H1 (cell line): ENCODE results near the gene ASF1A. TPM values are rescaled to one million over a fixed set of nuclear protein-coding genes. Genes with fewer than 3 reads are reported as not detected.

Experiments used
- CTCF ChIA-PET: fragments of 300-600 bp; sonication (Branson Sonifier 250); formaldehyde crosslinking; loops from one replicate; lab custom pipeline; 2021; ENCODE audit not compliant: partially characterized antibody; lab: Charles Lee
- POLR2A ChIA-PET: fragments of 300-600 bp; sonication (Branson Sonifier 250); formaldehyde crosslinking; loops from one replicate; lab custom pipeline; 2021; ENCODE audit warnings: inconsistent platforms; ENCODE audit not compliant: partially characterized antibody; lab: Charles Lee
- DNase-seq, 2 experiments: peaks; one replicate each; pipeline versions ENCODE4 v3.0.0 to v3.0.0-alpha.2; 2010 to 2022; ENCODE audit warnings: low spot score in 2 of 2, low read depth in 1 of 2, mixed read lengths in 1 of 2
- FAIRE-seq: peaks from 2 replicates; lab custom pipeline; 2011; peaks lifted over from hg19 to GRCh38; lab: Jason Lieb, UNC
- H2AFZ ChIP-seq: 2 replicates; pipeline ENCODE4 v1.8.1; 2012; ENCODE audit warnings: low read length, inconsistent platforms
- H2AK5ac ChIP-seq: 2 replicates; pipeline ENCODE4 v1.6.1; 2013; ENCODE audit warnings: low read depth, low read length
- H2BK120ac ChIP-seq: replicated peaks from 2 replicates; pipeline ENCODE3; 2013; ENCODE audit warnings: low read depth, low read length, inconsistent platforms
- H2BK12ac ChIP-seq: 2 replicates; pipeline ENCODE4 v1.6.1; 2013; ENCODE audit warnings: low read depth, low read length
- H2BK15ac ChIP-seq: 2 replicates; pipeline ENCODE4 v1.6.1; 2013; ENCODE audit warnings: low read length
- H2BK20ac ChIP-seq: 2 replicates; pipeline ENCODE4 v1.6.1; 2013; ENCODE audit warnings: low read length
- H2BK5ac ChIP-seq: 2 replicates; pipeline ENCODE4 v1.6.1; 2013; ENCODE audit warnings: low read depth, low read length
- H3K14ac ChIP-seq: 2 replicates; pipeline ENCODE4 v1.6.1; 2013; ENCODE audit warnings: inconsistent platforms; ENCODE audit not compliant: insufficient read length
- H3K18ac ChIP-seq: 2 replicates; pipeline ENCODE4 v1.6.1; 2013; ENCODE audit warnings: low read length; ENCODE audit errors: extremely low read depth
- H3K23ac ChIP-seq: 2 replicates; pipeline ENCODE4 v1.6.1; 2013; ENCODE audit warnings: inconsistent platforms; ENCODE audit not compliant: insufficient read length
- H3K23me2 ChIP-seq: 2 replicates; pipeline ENCODE4 v1.6.1; 2013; ENCODE audit warnings: low read depth, low read length
- H3K27ac ChIP-seq: 2 replicates; pipeline ENCODE4 v1.6.1; 2011; ENCODE audit warnings: low read depth, low read length, inconsistent platforms
- H3K27me3 ChIP-seq, 4 experiments: replicated peaks in 1 of 4; 1 replicate in 1 of 4; 2 replicates in 3 of 4; pipeline versions ENCODE4 v1.6.1 to v1.8.1; 2011 to 2013; ENCODE audit warnings: low read length in 3 of 4, mild to moderate bottlenecking in 3 of 4, inconsistent platforms in 2 of 4, mixed read lengths in 2 of 4, moderate library complexity in 1 of 4; ENCODE audit not compliant: control insufficient read depth in 3 of 4, insufficient read depth in 3 of 4; ENCODE audit errors: extremely low read depth in 1 of 4
- H3K36me3 ChIP-seq, 4 experiments: 2 replicates each; pipeline versions ENCODE4 v1.6.1 to v1.8.1; 2011 to 2013; ENCODE audit warnings: mild to moderate bottlenecking in 4 of 4, low read length in 3 of 4, moderate library complexity in 2 of 4, control low read depth in 1 of 4, inconsistent platforms in 1 of 4; ENCODE audit not compliant: insufficient read depth in 4 of 4, control insufficient read depth in 2 of 4
- H3K4ac ChIP-seq: replicated peaks from 2 replicates; pipeline ENCODE3; 2013; ENCODE audit warnings: low read length, low read depth, mixed read lengths, inconsistent platforms; ENCODE audit not compliant: insufficient read length
- H3K4me1 ChIP-seq, 4 experiments: replicated peaks in 1 of 4; 1 replicate in 1 of 4; 2 replicates in 3 of 4; pipeline versions ENCODE4 v1.6.1 to v1.8.1; 2011 to 2013; ENCODE audit warnings: low read length in 3 of 4, inconsistent platforms in 2 of 4, mixed read lengths in 1 of 4; ENCODE audit not compliant: insufficient read depth in 4 of 4, control insufficient read depth in 3 of 4
- H3K4me2 ChIP-seq, 2 experiments: 2 replicates each; pipeline versions ENCODE4 v1.6.1 to v1.8.1; 2011 to 2013; ENCODE audit warnings: low read depth in 2 of 2, low read length in 2 of 2, control low read depth in 1 of 2, inconsistent platforms in 1 of 2, mild to moderate bottlenecking in 1 of 2; ENCODE audit not compliant: insufficient read depth in 1 of 2
- H3K4me3 ChIP-seq, 4 experiments: fragments of 200-600, 300-600 bp in 1 of 4; sonication (generic), shearing (Covaris generic), sonication (Bioruptor Twin) in 1 of 4; 2 replicates each; pipeline versions ENCODE4 v1.5.1 to v1.8.1; 2011 to 2016; ENCODE audit warnings: low read length in 4 of 4, low read depth in 3 of 4, control low read depth in 2 of 4, inconsistent platforms in 2 of 4, mild to moderate bottlenecking in 2 of 4, mixed read lengths in 1 of 4, moderate library complexity in 1 of 4; ENCODE audit not compliant: insufficient read depth in 2 of 4; ENCODE audit errors: extremely low read depth in 1 of 4
- H3K56ac ChIP-seq: replicated peaks from 2 replicates; pipeline ENCODE3; 2013; ENCODE audit warnings: low read depth, mild to moderate bottlenecking, mixed read lengths, low read length, inconsistent platforms; ENCODE audit not compliant: insufficient read length
- H3K79me1 ChIP-seq: 2 replicates; pipeline ENCODE4 v1.6.1; 2013; ENCODE audit warnings: low read depth, low read length, control low read depth
- H3K79me2 ChIP-seq, 2 experiments: 2 replicates each; pipeline versions ENCODE4 v1.6.1 to v1.8.1; 2012 to 2013; ENCODE audit warnings: low read length in 2 of 2, mild to moderate bottlenecking in 2 of 2, inconsistent platforms in 1 of 2; ENCODE audit not compliant: insufficient read depth in 2 of 2, control insufficient read depth in 1 of 2
- H3K9ac ChIP-seq, 4 experiments: replicated peaks in 1 of 4; 1 replicate in 1 of 4; 2 replicates in 3 of 4; pipeline versions ENCODE4 v1.6.1 to v1.8.1; 2011 to 2013; ENCODE audit warnings: low read depth in 3 of 4, low read length in 3 of 4, control low read depth in 2 of 4, mild to moderate bottlenecking in 2 of 4, moderate library complexity in 2 of 4, inconsistent platforms in 1 of 4; ENCODE audit errors: extremely low read depth in 1 of 4
- H3K9me3 ChIP-seq, 2 experiments: 2 replicates each; pipeline versions ENCODE4 v1.6.1 to v1.8.1; 2012 to 2013; ENCODE audit warnings: mild to moderate bottlenecking in 2 of 2, moderate library complexity in 2 of 2, control low read depth in 1 of 2, inconsistent platforms in 1 of 2, low read depth in 1 of 2, low read length in 1 of 2, mixed read lengths in 1 of 2; ENCODE audit not compliant: insufficient read depth in 2 of 2
- H4K20me1 ChIP-seq, 2 experiments: replicated peaks in 1 of 2; 2 replicates each; pipeline versions ENCODE3 to v1.8.1; 2011 to 2013; ENCODE audit warnings: inconsistent platforms in 2 of 2, low read length in 2 of 2, mild to moderate bottlenecking in 1 of 2; ENCODE audit not compliant: insufficient read depth in 2 of 2, control insufficient read depth in 1 of 2
- H4K5ac ChIP-seq: 2 replicates; pipeline ENCODE4 v1.6.1; 2013; ENCODE audit warnings: low read length, low read depth, mixed read lengths, inconsistent platforms; ENCODE audit not compliant: insufficient read length
- H4K8ac ChIP-seq: 2 replicates; pipeline ENCODE4 v1.8.0; 2013; ENCODE audit warnings: mild to moderate bottlenecking, moderate library complexity, low read length, inconsistent platforms; ENCODE audit not compliant: insufficient read depth; ENCODE audit errors: extremely low read depth
- H4K91ac ChIP-seq: replicated peaks from 2 replicates; pipeline ENCODE3; 2013; ENCODE audit warnings: low read length, mixed read lengths, inconsistent platforms; ENCODE audit not compliant: insufficient read length
- ASH2L ChIP-seq: fragments of 200-600, 300-600 bp; sonication (generic); IDR thresholded peaks from one replicate; pipeline ENCODE4 v1.7.1; 2017; ENCODE audit warnings: low read length
- ATF3 ChIP-seq: IDR thresholded peaks from 2 replicates; pipeline ENCODE4 v1.6.1; 2011; ENCODE audit warnings: low read depth, mild to moderate bottlenecking, low read length; ENCODE audit not compliant: insufficient read depth
- CBX5 ChIP-seq: fragments of 300-800, 300-1000 bp; sonication (generic); IDR thresholded peaks from 2 replicates; pipeline ENCODE4 v1.7.1; 2016; ENCODE audit warnings: antibody characterized with exemption, low read length, low read depth
- HDAC2 ChIP-seq, 2 experiments: fragments of 300-600 bp in 1 of 2; sonication (generic) in 1 of 2; IDR thresholded peaks; 2 replicates each; pipeline ENCODE4 v1.6.1; 2011 to 2012; ENCODE audit warnings: low read depth in 2 of 2, low read length in 2 of 2, mild to moderate bottlenecking in 2 of 2, moderate library complexity in 2 of 2, borderline replicate concordance in 1 of 2, inconsistent platforms in 1 of 2
- JUND ChIP-seq: IDR thresholded peaks from 2 replicates; pipeline ENCODE4 v1.6.1; 2011; ENCODE audit warnings: mild to moderate bottlenecking, improper control_type of control experiment, low read length
- SRF ChIP-seq: IDR thresholded peaks from 2 replicates; pipeline ENCODE4 v1.6.1; 2011; ENCODE audit warnings: mild to moderate bottlenecking, low read depth, low read length, moderate library complexity
- SUZ12 ChIP-seq: fragments of 200-600 bp; sonication (generic); IDR thresholded peaks from 2 replicates; pipeline ENCODE4 v1.6.1; 2012; ENCODE audit warnings: mild to moderate bottlenecking, inconsistent platforms, low read length, moderate library complexity, mixed read lengths
- TAF7 ChIP-seq: optimal IDR thresholded peaks from 2 replicates; pipeline ENCODE3; 2011; ENCODE audit warnings: low read depth, mild to moderate bottlenecking, inconsistent platforms, low read length, moderate library complexity, borderline replicate concordance
- USF2 ChIP-seq: IDR thresholded peaks from 2 replicates; pipeline ENCODE4 v1.6.1; 2011; ENCODE audit warnings: low read length, improper control_type of control experiment
- ZNF274 ChIP-seq: IDR thresholded peaks from 2 replicates; pipeline ENCODE4 v1.7.0; 2012; ENCODE audit warnings: low read length, borderline replicate concordance; ENCODE audit errors: extremely low read depth
- WGBS, 2 experiments: shearing (Covaris generic) in 1 of 2; methylation state at CpG; one replicate each; pipeline versions ENCODE4 v1.1.6 to v1.1.7; 2013 to 2015; ENCODE audit warnings: low lambda C conversion rate in 2 of 2, mixed read lengths in 2 of 2, inconsistent platforms in 1 of 2, low coverage in 1 of 2, missing lambda C conversion rate in 1 of 2; ENCODE audit not compliant: insufficient replicate concordance in 2 of 2, insufficient coverage in 1 of 2, insufficient read length in 1 of 2; ENCODE audit errors: extremely low coverage in 1 of 2, missing lambda C conversion rate in 1 of 2; 5-methylcytosine and 5-hydroxymethylcytosine counted together
- polyA plus RNA-seq, 7 experiments: library from polyadenylated mRNA; depleted of rRNA in 3 of 7; stranded (reverse) in 5 of 7; unstranded in 2 of 7; fragments of >200 nt in 5 of 7; fragments of 200-250 nt in 2 of 7; gene quantifications; 1 replicate in 5 of 7; 2 replicates in 1 of 7; 4 replicates in 1 of 7; pipeline versions ENCODE4 v1.2.1 to v1.2.3, GENCODE V29; 2011 to 2013; ENCODE audit warnings: missing spikeins in 2 of 7, mixed read lengths in 2 of 7
- total RNA-seq: library from RNA; stranded (reverse); fragmentation: NEBNext Ultra II Directional; extraction: Animal tissue kit (Norgen Biotek cat#: 25700); gene quantifications from 2 replicates; pipeline ENCODE4 v1.2.1, GENCODE V29; 2021

Gene ASF1A
- total and polyA plus RNA-seq, 2 of the 8 experiments (the other 6 are each of a cell fraction or from before 2014, with no cell fraction given), result 11.4 to 50.2 TPM

GRCh38 chr6:118890997-118891790 is 2.8 kb upstream of the ASF1A start:
- Histone ChIP-seq H2AK5ac (no peak overlapping the region), H3K4me3 (no peak overlapping the region), H3K27me3 (no peaks in the 10 kb centered on the region), H3K9ac (no peak overlapping the region), H4K8ac (no peak overlapping the region), H4K5ac (no peak overlapping the region), H3K14ac (no peak overlapping the region), H3K9me3 (no peaks in the 10 kb centered on the region), H4K20me1 (no peaks in the 10 kb centered on the region), H2BK120ac (no peak overlapping the region), H2AFZ (no peak overlapping the region), H3K18ac (no peak overlapping the region), H4K91ac (no peak overlapping the region), H3K4ac (no peak overlapping the region), H3K79me2 (peaks cover 0 to 29% of the 10 kb centered on the region in 2 experiments; a peak in 3 of 4 replicates), H2BK5ac (no peak overlapping the region), H3K23ac (no peak overlapping the region), H2BK15ac (no peak overlapping the region), H3K4me2 (no peak overlapping the region), H3K56ac (no peak overlapping the region), H3K36me3 (no peaks in the 10 kb centered on the region), H3K4me1 (peaks cover 2 to 8% (median 3%) of the 10 kb centered on the region in 4 experiments; a peak in 4 of 7 replicates), H3K23me2 (0 out of 2 replicates have a peak, but pooled peaks cover 3% of the 10 kb centered on the region), H2BK12ac (no peak overlapping the region), H3K27ac (no peak overlapping the region), H2BK20ac (no peak overlapping the region), H3K79me1 (peaks cover 2% of the 10 kb centered on the region; the same call in 1 of the 2 replicates)
- DNase-seq (no peak), FAIRE-seq (no peak)
- ChIA-PET CTCF (interaction anchor here (2.0 kb wide), 1 partner anchor 10 kb away, joined by 8 read pairs; no protein-coding TSS in a partner anchor), POLR2A (interaction anchor here (1.9 kb wide), 1 partner anchor 9 kb away, joined by 8 read pairs; no protein-coding TSS in a partner anchor)
- WGBS, 2 experiments, result 92% methylated on average over 5 of the region's 5 CpGs; no CpG with 5 or more reads in 1 of the 2 experiments
- TF ChIP-seq SUZ12 (no peak), HDAC2 (IDR thresholded peaks at IDR 0.05; ENCODE audit: borderline replicate concordance in 1 of 2, low read depth in 2 of 2, low read length in 2 of 2) (no peak), ATF3 (no peak), TAF7 (no peak), ZNF274 (no peak), CBX5 (no peak), ASH2L (no peak), JUND (no peak), USF2 (no peak), SRF (no peak)
